ENCODE results near the gene IFT88.
"Not testable (repeated sequence)": the region's sequence is repeated elsewhere in the genome, so short reads cannot be mapped to it uniquely, and the experiment has no call there.

The IFT88 gene

GRCh38 chr13:20647758-20648157 lies 80.8 kb downstream of the IFT88 start:
- no peak for DNase-seq

- no peak for DNase-seq
Observed at GRCh38 chr13:20652946-20653345, 86.0 kb downstream of the IFT88 start.

GRCh38 chr13:20654156-20654555 lies 87.2 kb downstream of the IFT88 start:
- no peak for DNase-seq

GRCh38 chr13:20658451-20659040 lies 91.6 kb downstream of the IFT88 start:
- DNase-seq = no peak

GRCh38 chr13:20664351-20664750 lies 97.4 kb downstream of the IFT88 start:
- no peak for DNase-seq

- no peak for DNase-seq
Observed at GRCh38 chr13:20666948-20667347, 100.0 kb downstream of the IFT88 start.

GRCh38 chr13:20667857-20668437 lies 101.0 kb downstream of the IFT88 start:
- no peak for DNase-seq

- no peak for DNase-seq
Observed at GRCh38 chr13:20669162-20669561, 102.2 kb downstream of the IFT88 start.

GRCh38 chr13:20671789-20672188 lies 104.8 kb downstream of the IFT88 start:
- DNase-seq = no peak

GRCh38 chr13:20672772-20673171 lies 105.8 kb downstream of the IFT88 start:
- DNase-seq = no peak

- no peak for DNase-seq
Observed at GRCh38 chr13:20673715-20674114, 106.8 kb downstream of the IFT88 start.

GRCh38 chr13:20676213-20676612 lies 109.3 kb downstream of the IFT88 start:
- DNase-seq = no peak

- not testable (repeated sequence) for DNase-seq
Observed at GRCh38 chr13:20678606-20679005, 111.6 kb downstream of the IFT88 start.

GRCh38 chr13:20679879-20680278 lies 112.9 kb downstream of the IFT88 start:
- no peak for DNase-seq

GRCh38 chr13:20680416-20681080 lies 113.6 kb downstream of the IFT88 start:
- DNase-seq = no peak

- not testable (repeated sequence) for DNase-seq
Observed at GRCh38 chr13:20681481-20681880, 114.5 kb downstream of the IFT88 start.

GRCh38 chr13:20682061-20682460 lies 115.1 kb downstream of the IFT88 start:
- no peak for DNase-seq

- no peak for DNase-seq
Observed at GRCh38 chr13:20684041-20684440, 117.1 kb downstream of the IFT88 start.

GRCh38 chr13:20684546-20684945 lies 117.6 kb downstream of the IFT88 start:
- no peak for DNase-seq

- DNase-seq = no peak
Observed at GRCh38 chr13:20685092-20685491, 118.1 kb downstream of the IFT88 start.

- no peak for DNase-seq
Observed at GRCh38 chr13:20686167-20686566, 119.2 kb downstream of the IFT88 start.

- no peak for DNase-seq
Observed at GRCh38 chr13:20686863-20687579, 120.1 kb downstream of the IFT88 start.

GRCh38 chr13:20689291-20689690 lies 122.3 kb downstream of the IFT88 start:
- DNase-seq = no peak

GRCh38 chr13:20691616-20692015 lies 124.7 kb downstream of the IFT88 start:
- DNase-seq = no peak

Measured in SHP77 treated with DMSO at 0.1 percent for 48 hours (cell line).